Muscle of back (tissue), 13 donors: ENCODE data around the gene NBPF11. TPM values are rescaled to one million over a fixed set of nuclear protein-coding genes. Genes with fewer than 3 reads are reported as not detected.
A peak's percentile ranks its signal among the peaks of the same experiment; 100 is the strongest.
"Not testable (repeated sequence)": the region's sequence is repeated elsewhere in the genome, so short reads cannot be mapped to it uniquely, and the experiment has no call there.

ENCODE experiments used
- DNase-seq, 3 donors: peaks; one replicate each; pipeline versions ENCODE4 v3.0.0 to v3.0.0-alpha.2; 2013
- long read RNA-seq, 9 donors: transcript quantifications; one replicate each; lab custom pipeline, GENCODE V29; 2026
- polyA plus RNA-seq, 10 donors: library from polyadenylated mRNA; unstranded; fragments of 120-200 nt; gene quantifications; one replicate each; pipeline ENCODE4 v1.2.1, GENCODE V29; 2013; ENCODE audit not compliant: insufficient read length in 10 of 10

Gene NBPF11, protein sequence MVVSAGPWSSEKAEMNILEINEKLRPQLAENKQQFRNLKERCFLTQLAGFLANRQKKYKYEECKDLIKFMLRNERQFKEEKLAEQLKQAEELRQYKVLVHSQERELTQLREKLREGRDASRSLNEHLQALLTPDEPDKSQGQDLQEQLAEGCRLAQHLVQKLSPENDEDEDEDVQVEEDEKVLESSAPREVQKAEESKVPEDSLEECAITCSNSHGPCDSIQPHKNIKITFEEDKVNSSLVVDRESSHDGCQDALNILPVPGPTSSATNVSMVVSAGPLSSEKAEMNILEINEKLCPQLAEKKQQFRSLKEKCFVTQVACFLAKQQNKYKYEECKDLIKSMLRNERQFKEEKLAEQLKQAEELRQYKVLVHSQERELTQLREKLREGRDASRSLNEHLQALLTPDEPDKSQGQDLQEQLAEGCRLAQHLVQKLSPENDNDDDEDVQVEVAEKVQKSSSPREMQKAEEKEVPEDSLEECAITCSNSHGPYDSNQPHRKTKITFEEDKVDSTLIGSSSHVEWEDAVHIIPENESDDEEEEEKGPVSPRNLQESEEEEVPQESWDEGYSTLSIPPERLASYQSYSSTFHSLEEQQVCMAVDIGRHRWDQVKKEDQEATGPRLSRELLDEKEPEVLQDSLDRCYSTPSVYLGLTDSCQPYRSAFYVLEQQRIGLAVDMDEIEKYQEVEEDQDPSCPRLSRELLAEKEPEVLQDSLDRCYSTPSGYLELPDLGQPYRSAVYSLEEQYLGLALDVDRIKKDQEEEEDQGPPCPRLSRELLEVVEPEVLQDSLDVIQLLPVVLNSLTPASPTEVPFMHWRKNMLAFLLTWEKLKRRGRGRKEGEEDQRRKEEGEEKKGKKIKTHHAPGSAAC
- 10 to 100 TPM; 12.1 to 25.1 (median 19.3) TPM for polyA plus RNA-seq
- long read RNA-seq, donor 1, result 0 reads
- long read RNA-seq, donor 2, result 0 reads
- long read RNA-seq, donor 3, result 0 reads
- long read RNA-seq, donor 4, result 0 reads
- long read RNA-seq, donor 5, result 0 reads
- long read RNA-seq, donor 6, result 0 reads
- long read RNA-seq, donor 7, result 0 reads
- long read RNA-seq, donor 8, result 0 reads
- long read RNA-seq, donor 9, result 0 reads

DNA sequence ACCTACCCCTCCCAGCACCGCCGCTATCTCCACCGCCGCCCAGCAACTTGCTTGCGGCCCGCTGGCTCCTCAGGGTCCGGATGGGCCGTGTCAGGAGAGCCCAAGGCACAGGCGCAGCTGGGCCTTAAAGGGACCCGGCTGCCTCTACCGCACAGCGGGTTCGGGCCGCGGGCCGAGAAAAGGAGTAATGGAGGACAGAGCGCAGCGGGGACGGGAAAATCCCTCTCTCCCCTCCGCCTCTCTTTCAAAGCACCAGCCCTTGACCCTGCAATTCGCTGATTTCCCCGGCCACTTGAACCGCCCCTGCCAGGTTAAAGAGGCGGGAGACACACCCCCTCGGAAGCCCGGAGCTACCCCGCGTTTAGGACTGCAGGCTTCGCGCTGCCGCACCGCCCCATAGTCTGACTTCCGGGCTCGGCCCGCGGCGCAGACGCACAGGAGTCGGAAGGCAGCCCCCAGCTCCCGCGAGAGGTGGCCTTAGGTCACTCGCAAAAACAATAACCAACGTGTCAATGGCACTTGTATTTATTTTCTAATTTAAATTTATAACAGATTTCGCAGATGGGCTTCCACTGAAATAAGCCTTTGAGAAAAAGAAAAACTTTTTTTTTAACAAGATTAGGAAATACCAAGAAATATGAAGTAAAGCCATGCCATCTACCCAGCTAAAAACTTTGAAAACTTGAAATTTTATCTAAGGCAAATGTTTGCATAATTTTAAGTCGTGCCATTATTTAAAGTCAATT, at the start of gene NBPF11:
TSS of gene NBPF11 (minus strand) at position 371 of the 746 bp plus-strand sequence. CDS start 25,278 bp downstream, outside the sequence.
- peak; percentile 66 to 91 (median 83) for DNase-seq

DNA sequence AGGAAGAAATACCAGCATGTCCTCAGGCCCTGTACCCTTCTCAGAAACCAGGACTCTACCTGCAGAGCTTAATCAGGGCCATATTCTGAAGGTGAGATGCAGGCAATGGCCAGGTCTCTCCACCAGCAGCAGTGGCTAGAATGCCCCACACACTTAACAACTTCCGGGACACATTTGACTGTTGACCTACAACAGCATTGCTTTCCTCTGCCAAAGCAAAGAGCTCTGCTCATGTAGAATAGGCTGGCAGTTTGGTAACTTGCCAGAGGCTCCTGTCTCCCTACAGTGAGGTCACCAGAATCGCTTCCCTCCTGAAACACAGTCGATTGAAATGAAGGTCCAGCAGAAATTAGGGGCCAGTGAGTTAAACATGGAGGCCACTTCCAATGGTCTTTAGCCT, 45.3 kb upstream of the NBPF11 start:
- DNase-seq, result not testable (repeated sequence)

DNA sequence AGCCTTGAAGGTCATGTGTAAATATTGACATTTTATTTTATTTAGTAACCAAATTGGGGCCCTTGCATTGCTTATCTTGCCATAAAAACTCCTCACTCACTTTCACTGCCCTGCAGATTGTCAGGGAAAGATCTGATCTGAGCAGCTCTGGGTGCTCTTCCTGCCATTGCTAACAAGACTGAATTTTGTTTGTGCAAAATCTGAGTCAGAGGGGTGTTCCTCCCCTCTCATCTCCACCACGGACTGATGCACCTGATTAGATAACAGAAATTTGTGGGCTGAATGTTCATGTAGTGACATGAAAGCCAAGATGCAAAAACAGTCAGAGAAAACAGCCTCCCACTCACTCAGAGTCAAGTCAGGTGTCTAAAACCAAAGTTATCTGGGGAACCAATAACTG, 44.9 kb upstream of the NBPF11 start:
- DNase-seq, result not testable (repeated sequence)

DNA sequence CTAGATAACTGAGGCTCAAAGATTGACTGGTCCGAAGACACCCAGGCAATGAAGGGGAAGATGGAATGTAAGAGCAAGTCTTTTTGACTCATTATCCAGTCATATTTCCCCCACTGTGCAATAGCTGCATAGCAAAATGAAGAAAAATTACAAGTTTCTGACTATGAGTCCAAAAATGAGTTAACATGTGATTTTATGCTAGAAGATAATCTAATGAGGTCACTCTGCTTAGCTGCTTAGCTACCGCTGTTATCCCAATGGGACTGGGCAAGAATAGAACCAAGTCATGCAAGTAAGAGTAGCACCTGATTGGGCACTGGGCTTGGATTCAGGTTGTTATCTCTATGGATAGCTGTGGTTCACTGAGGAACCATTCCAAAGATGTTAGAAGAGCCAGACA, 43.0 kb upstream of the NBPF11 start:
- DNase-seq, result not testable (repeated sequence)

DNA sequence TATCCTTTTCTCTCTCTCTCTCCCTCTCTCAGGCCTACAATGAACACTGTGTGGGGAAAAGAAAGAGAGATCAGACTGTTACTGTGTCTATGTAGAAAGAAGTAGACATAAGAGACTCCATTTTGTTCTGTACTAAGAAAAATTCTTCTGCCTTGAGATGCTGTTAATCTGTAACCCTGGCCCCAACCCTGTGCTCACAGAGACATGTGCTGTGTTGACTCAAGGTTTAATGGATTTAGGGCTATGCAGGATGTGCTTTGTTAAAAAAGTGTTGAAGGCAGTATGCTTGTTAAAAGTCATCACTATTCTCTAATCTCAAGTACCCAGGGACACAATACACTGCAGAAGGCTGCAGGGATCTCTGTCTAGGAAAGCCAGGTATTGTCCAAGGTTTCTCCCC, 36.7 kb upstream of the NBPF11 start:
- DNase-seq, result not testable (repeated sequence)

DNA sequence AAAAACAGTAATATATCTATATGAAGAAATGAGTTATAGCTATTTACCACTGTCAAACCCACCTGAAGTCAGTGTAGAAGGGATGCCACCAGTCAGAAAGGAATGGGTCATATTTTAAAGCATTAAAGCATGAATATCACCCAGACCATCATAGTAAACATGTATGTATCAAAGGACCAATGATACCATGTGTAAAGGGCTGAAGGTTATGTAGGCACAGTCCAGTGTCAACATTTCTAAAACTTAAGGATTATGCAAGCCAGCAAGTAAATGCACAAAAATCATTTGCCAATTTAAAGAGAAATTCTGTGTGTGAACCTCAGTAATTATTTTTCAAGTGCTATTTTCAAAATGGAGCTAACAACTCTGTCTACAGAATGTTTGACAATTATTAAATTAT, 26.6 kb upstream of the NBPF11 start:
- DNase-seq, result not testable (repeated sequence)

DNA sequence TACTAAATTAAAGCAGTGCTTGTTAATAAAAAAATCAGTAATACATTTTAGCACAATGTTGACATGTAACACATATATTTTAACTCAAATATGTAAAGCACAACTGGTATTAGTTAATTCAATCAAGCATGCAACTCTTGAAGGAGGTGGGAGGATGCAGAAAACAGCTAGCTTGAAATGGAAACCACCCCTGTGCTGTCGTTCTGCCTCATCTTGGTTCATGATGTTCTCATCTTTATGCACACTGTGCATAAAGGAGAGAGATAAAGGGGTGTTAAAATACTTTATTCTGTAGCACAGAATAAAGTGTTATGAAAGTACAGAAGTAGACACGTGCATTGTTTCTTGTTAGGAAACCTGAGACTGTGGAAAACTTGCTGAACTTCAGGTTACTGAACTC, 23.3 kb upstream of the NBPF11 start:
- DNase-seq, result not testable (repeated sequence)

DNA sequence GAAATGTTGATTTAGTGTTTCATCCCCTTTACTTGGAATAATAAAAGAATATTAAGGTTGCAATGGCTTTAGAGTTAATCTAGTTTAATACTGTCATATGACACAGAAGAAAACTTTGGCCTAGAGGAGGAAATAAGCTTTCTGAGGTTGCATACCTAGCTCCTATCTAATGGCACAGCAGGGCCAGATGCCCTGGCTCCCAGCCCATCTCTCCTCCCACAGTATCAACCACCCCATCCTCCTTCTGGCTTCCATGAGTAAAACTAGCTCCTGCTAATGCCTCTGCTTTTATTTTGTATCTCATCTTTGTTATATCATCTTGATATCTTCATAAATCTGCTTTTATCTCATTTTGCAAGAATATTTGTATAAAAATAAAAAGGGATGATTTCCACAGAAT, 19.9 kb upstream of the NBPF11 start:
- not testable (repeated sequence) for DNase-seq

DNA sequence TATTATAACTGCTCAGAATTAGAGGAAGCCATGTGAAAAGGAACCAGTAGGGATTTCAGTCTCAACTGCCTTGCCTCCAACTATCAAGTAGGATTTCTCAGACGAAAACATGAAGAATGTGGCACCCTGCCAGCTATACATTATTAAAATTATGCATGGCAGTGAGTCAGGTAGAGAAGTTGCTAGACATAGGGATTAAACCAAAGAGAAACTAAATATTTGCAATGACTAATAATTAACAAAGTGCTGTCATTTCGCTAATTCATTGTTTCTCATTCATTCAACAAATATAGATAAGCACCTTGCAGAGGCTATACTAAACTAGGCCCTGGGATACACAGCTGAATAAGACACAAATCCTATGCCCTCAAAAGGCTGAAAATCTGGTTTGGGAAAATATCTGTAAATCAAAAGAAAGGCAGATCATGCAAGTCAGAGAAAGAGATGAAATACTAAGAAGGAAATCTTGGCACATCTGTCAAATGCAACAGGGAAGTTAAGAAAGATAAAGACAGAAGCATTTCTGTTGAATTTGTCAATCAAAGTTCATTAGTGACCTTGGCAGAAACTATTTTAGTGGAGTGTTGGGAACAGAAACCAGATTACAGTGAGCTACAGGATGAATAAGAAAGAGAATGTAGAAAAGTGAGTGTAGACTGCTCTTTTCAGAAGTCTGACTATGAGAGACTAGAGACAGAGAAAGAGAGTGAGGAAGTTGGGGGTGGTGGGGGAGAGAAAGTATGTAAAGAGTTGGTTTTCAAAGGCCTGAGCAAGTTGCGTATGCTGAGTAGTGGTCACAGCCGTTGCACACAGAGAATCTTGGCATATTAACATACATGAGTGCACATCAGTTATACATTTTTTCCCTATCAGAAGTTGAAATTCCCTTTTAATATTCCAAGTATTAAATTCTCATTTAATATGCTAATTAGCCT, 14.7 kb upstream of the NBPF11 start:
- no peak for DNase-seq

DNA sequence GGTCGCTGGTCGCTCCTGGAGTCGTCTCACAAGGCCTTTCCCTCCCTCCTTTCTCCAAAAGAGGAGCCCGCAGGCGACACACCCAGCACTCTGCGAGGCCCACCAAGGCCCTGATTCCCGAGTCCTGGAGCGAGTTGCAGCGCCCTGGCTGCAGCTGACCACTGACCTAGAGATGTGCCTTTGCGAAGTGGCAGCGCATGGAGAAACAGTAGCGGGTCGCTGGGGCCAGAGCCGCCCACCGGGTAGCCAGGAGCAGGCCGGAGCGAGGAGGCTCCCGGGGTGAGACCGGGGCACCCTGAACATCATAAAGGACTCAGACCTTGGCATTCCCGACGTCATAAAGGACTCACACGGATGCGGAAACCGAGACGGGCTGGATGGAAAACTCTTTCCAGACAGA, 10.3 kb upstream of the NBPF11 start:
- no peak for DNase-seq

DNA sequence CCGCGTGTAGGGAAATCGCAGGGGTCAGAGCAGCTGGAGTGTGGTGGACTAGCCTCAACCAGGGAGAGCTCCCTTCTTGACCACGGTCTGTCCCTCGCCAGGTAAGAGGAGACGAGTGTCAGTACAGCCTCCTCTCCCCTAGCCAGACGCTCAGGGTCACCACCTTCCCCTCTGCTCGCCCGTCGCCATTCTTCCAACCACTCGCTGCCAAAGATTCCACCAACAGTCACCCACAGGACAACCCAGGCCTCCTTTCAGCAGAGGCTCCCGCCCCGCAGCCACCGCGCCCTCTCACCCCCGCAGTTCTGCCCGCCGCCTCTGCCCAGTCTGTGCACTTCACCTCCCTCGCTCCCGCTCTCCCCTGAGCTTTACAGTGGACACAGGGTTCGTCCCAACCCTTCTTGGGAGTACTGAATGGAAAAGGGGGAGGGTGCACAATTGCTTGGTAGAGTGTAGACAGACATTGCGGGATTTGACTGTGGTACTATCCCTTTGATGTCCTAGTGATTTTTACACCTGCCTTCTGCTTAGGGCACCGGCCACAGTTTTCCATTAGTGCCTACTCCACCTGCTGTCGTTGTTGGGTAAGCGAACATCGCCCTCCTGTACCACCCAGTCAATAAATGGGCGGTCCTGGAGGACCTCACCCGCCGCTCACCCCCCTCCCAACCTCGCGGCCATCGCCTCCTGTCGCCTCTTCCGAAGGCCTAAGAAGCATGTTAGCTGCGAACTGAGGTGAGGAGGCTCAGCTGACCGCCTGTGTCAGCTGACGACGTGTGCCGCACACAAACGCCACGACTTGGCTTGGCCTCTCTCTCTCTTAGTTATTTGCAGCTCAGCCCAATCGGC, 9.2 kb upstream of the NBPF11 start:
- DNase-seq, result no peak

DNA sequence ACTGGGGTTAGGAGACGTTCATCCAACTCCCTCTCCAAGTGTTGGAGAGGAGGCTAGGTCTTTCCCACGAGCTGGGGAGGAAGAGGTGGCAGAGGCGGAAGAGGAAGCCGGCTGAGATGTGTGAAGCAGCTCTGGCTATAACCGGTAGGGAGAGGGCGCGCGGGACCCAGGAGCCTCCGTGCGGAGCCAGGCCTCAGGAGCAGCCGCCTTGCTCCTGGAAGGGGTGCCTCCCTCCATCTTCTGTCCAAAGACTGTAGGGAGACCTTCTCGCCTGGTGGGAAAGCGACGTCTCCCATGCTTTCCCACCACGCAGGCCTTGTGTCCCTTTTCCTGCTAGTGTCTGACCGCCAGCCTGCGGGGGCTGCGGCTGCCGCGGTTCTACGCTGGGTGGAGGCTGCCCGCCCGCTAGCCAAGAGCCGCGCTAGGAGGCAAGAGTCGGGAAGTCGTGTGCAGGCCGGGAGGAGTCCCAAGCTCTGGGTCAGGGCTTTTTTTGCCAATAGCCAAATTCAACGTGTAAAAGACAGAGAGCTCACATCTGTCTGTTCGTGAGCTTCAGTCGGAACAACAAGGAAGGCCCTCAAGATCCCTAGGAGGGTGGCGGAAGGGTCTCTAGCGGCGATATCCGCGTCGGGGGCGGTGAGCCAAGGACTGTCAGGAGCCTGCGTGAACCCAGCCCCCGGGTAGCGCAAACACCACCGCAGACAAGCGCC, 8.4 kb upstream of the NBPF11 start:
- peak in 1 of 3 donors; percentile 43 for DNase-seq

DNA sequence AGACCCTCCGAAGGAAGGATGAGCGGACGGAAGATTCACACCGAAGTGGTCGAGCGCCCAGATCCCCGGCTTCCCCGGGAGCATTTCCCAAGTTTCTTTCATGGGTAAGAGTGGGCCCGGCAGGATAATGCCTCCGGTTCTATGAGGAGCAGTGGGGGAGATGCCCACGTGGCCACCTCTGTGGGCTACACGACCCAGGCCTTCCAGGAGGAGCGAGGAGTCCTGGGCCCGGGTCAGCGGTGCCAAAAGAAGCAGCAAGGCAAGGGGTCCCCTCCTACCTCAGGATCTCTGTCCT, 7.9 kb upstream of the NBPF11 start:
- DNase-seq, result no peak

DNA sequence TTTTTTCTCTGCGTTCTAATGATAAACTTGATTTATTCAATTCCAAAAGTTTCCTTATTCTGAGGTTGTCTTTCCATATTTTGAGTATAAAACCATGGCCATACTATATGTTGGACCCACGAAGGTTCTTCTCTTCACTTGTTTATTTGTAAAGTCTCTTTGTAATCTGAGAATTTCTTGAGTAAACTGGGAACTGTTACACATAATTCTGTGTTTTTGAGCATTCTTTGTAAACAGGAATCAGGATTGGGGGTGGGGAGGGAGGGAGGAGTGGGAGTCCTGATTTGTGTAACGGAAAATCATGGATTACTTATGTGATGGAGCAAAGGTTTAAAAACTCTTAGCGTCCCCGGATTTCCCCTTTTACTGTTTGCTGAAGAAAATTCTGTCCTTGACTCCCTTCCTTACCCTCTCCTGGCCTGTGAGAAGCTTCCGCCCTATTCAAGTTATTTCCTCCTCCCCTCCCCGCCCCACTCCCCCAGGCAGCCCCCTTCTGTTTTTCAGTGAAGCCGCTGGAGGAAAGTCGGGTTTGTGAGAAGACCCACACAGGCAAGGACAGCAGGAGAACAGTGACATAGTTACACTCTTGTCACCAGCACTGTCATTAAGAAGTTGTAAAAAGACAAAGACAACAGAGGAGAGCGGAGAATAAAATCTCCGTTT, 6.4 kb upstream of the NBPF11 start:
- DNase-seq, result peak in 1 of 3 donors; percentile 33

DNA sequence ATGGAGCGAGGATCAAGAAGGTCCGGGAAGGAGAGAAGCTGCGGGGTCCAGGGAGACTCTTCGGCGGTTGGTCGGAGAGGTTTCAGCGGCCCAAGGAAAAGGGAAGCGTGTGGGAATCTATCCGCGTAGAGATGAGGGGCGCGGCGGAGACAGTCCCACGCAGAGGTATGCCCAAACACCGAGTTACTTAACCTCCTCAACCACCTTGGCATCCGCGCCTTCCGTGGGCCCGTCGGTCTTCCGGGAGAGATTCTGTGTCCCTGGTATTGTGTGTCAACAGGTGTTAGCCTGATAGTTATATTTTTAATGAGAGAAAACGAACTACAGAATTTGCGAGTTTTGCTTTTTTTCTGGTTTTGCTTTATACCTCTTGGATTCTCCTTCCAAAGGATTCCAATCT, 5.7 kb upstream of the NBPF11 start:
- not testable (repeated sequence) for DNase-seq

DNA sequence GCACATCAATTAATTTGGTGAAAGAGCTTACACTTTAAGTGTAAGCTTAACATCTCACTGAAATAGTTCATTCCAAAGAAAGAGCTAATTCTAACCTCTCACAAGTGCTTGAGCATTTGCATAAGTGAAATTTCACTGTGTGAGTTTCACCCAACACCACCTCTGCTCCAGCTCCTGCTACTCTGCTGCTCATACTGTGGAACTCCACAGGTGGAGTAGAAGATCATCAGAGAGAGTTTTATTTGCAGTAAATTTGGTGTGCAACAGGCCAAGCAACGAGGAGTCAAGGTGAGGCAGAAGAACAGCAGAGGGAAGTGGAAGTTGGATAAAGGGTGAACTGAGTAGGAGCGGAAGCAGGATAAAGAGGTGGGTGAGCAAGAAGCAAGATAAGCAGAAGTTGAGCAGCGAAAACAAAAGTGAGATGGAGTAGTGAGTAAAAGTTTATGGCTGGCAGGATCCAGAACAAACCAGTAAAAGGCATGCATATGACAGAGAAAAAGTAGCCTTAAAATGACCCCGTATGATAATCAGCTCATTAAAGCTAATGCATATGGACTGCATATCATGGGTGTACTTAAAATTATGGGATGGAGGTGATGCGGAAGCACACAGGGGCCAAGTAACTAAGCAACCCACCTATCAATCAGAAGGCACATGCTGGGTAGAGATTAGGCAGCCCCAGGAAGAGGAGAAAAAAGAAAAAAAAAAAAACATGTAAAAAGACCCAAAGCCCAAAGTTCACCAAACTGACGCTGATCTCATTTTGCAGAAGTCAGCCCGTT, 3.6 kb upstream of the NBPF11 start:
- not testable (repeated sequence) for DNase-seq

DNA sequence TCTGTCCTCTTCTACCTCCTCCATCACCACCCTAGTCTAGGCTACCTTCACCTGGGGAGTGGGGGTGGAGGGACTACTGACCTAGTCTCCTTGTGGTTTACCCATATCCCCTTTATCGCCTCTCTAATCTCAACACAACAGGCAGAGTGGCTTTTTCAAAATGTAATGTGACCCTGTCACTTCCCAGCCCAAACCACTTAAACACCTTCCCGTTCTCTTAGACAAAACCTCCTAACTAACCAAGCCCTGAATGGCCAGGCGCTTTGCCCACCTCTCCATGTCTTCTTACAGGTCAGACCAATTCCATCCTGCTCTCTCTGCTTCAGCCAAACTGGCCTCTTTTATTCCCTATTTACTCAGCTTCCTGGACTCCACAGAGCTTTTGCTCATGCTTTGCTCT, 714 bp upstream of the NBPF11 start:
- DNase-seq, result not testable (repeated sequence)
